HG03066 (cell line): ENCODE measurements around the gene APBB2.
A peak's percentile ranks its signal among the peaks of the same experiment; 100 is the strongest.

Source experiments
- ATAC-seq: cut with Tn5 transposase; IDR thresholded peaks from one replicate; pipeline ENCODE4 v1.9.1; 2021; ENCODE audit warnings: low read depth; ENCODE audit not compliant: unreplicated experiment

APBB2 gene

DNA sequence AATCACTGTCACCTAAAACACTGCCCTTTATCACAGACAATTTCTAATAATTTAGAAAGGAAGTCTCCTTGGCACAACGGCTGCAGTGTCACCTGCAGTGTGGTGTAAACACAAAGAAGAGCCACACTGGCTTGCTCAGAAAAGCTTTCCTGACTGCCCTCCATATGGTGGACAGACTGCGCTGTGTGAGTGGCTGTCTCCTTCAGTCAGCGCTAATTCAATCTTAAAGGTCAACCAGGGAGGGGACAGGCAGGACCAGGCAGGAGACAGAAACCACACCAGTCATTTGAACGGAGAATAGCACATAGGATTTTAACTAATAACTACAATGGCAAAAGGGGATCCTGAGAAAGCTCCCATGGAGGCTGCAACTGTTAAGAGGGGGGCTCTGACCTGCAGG is 332.5 kb downstream of the APBB2 start:
- no peak for ATAC-seq

DNA sequence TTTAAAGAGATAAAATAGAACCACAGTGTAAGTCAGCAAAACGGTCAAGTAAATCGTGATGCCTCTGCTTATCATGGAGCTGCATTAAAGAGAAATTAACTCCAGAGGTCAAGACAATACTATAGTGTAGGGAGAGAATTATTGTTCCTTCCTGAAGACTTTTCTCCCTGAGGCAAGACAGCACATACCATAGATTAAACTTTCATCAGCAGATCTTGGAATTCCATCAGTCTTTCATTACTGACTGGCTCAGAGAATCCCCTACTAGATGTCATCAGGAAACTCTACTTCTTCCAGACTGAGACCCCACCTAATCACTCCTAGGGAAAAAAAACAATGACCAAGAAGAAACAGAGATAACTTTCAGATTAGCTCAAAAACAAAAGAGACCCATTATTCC is 333.2 kb downstream of the APBB2 start:
- ATAC-seq: no peak

DNA sequence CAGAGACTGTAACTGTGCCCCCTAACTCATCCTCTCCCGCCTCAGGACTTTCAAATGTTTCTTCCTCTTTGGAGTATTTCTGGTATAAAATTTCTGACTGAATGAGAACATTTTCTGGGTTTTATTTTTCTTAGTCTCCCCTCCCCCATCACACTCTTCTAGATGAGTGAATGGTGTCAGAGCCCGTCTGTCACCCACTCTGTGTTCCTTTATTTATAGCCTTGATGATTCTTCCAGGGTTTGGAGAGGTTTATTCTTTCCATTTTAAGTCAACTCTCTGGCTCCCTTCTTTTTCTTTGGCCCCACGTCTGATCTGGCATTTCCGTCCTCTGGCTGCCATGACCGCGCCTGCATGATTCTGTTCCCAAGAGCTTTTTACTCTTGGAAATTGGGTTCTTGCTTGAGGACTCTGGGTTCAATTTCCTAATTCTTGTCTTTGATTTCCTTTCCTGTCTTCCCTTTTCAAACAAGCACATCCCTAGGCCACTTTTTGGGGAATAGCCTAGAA is 335.7 kb downstream of the APBB2 start:
- no peak for ATAC-seq

- ATAC-seq: no peak
Observed at GRCh38 chr4:40877081-40877480, 337.3 kb downstream of the APBB2 start.

GRCh38 chr4:40875507-40876150 is 338.7 kb downstream of the APBB2 start:
- no peak for ATAC-seq

GRCh38 chr4:40874901-40875300 is 339.4 kb downstream of the APBB2 start:
- no peak for ATAC-seq

- ATAC-seq: no peak
Observed at GRCh38 chr4:40874331-40874730, 340.0 kb downstream of the APBB2 start.

GRCh38 chr4:40871695-40872250 is 342.6 kb downstream of the APBB2 start:
- no peak for ATAC-seq

GRCh38 chr4:40870150-40870549 is 344.2 kb downstream of the APBB2 start:
- ATAC-seq: no peak

DNA sequence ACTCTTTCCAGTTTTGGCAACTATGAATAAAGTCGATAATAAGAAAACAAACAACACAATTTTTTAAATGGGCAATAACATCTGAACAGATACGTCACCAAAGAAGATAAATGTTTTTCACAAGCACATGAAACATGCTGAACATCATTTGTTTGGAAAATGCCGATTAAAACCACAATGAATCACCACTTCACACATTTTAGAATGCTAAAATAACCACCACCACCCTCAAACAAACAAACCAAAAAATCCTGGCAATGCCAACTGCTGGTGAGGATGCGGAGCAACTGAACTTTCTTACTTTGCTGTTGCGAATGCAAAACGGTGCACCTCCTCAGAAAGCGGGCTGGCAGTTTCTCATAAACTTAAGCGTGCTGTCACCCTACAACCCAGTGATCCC is 348.6 kb downstream of the APBB2 start:
- ATAC-seq: no peak

DNA sequence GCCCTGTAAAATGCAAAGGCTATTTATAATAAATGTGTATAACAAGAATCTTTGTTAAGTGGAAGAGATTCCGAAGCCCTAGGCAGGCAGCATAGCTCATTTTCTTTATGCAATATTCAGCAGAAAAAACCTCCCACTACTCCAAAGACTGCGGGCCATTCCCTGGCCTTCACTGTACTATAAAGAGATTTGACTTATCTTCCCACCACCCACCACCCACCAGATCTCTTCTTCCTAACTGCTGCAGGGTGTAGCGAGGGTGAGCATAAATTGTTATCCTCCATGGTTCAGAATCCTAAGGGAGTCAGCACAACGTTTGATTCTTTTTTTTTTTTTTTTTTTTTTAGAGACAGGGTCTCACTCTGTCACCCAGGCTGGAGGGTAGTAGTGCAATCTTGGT is 349.8 kb downstream of the APBB2 start:
- no peak for ATAC-seq

DNA sequence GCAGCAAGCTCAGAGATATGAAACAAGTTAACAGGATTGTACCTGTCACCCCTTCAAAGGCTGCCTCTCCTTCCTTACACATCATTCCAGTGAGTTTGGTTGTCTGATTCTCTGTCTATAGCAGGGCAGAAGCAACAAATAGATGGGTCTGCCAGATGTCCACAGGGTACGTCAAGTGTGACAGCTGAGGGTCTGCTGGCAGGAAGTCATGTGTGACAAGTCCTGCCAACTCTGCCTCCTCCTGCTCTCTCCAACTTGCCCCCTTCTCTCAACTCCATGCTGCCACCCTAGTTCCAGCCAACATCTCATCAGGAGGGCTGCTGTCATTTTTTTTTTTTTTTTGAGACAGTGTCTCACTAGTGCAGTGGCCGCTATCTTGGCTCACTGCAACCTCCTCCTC is 355.4 kb downstream of the APBB2 start:
- no peak for ATAC-seq

- ATAC-seq: no peak
Observed at GRCh38 chr4:40857956-40858355, 356.4 kb downstream of the APBB2 start.

- peak; percentile 81 for ATAC-seq
Observed at GRCh38 chr4:40856840-40857362, 357.4 kb downstream of the APBB2 start.

GRCh38 chr4:40856277-40856839 is 358.0 kb downstream of the APBB2 start:
- no peak for ATAC-seq

GRCh38 chr4:40850496-40850895 is 363.8 kb downstream of the APBB2 start:
- no peak for ATAC-seq

- no peak for ATAC-seq
Observed at GRCh38 chr4:40848940-40849339, 365.4 kb downstream of the APBB2 start.

DNA sequence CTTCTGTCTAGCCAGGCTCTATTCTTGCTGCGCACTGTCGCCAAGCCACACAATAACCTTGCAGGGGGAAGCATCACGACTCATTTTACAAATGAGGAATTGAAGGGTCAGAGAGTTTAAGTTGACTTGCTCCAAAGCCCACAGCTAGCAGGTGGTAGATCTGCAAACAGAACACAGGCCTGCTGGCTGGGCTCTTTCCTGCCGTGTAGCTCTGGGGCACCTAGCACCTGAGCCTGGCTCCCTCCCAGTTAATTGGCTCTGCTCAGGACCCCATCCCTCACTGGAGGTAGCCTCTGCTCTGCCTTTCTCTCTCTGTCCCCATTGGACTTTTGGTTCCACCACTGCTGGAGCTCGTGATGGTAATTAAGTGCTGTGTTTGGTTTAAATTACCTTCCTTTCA is 366.1 kb downstream of the APBB2 start:
- ATAC-seq: no peak

GRCh38 chr4:40846532-40846931 is 367.8 kb downstream of the APBB2 start:
- ATAC-seq: no peak

DNA sequence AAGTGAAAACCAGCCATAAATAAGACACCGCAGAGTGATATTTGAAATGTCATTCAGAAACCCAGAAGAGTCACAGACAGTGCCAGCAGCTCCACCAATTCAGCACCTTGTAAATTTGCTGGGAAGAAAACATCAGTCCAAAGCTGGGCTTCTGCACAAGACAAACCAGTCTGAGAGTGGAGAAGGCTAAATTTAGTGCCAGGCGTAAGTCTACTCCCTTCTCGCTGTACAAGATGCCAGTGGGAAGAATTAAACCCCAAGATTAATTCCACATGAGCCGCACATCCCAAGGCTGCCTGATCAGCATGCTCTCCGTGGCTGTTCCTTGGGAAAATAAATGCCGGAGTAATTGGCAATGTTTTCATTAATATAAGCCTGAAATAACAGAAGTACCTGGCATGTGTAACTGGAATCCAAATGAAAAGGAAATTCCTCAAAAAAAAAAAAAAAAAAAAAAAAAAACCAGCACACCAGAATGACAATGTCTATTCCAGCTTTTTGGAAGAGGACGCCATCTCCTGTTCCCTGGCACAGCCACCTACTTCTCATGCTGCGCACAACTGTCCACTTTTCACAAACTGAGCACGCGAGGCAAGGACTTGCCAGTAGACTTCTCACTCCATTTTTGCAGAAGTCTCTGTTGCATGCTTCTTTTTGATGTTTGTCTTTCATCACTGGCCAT is 369.0 kb downstream of the APBB2 start:
- no peak for ATAC-seq

GRCh38 chr4:40844261-40844660 is 370.1 kb downstream of the APBB2 start:
- no peak for ATAC-seq
